GM18498 (cell line): Measurements from ENCODE around the gene TAF15.

Experiments
- ATAC-seq: cut with Tn5 transposase; IDR thresholded peaks from one replicate; pipeline ENCODE4 v1.9.1; 2021; ENCODE audit warnings: mild to moderate bottlenecking, moderate library complexity; ENCODE audit not compliant: unreplicated experiment

TAF15 gene

DNA sequence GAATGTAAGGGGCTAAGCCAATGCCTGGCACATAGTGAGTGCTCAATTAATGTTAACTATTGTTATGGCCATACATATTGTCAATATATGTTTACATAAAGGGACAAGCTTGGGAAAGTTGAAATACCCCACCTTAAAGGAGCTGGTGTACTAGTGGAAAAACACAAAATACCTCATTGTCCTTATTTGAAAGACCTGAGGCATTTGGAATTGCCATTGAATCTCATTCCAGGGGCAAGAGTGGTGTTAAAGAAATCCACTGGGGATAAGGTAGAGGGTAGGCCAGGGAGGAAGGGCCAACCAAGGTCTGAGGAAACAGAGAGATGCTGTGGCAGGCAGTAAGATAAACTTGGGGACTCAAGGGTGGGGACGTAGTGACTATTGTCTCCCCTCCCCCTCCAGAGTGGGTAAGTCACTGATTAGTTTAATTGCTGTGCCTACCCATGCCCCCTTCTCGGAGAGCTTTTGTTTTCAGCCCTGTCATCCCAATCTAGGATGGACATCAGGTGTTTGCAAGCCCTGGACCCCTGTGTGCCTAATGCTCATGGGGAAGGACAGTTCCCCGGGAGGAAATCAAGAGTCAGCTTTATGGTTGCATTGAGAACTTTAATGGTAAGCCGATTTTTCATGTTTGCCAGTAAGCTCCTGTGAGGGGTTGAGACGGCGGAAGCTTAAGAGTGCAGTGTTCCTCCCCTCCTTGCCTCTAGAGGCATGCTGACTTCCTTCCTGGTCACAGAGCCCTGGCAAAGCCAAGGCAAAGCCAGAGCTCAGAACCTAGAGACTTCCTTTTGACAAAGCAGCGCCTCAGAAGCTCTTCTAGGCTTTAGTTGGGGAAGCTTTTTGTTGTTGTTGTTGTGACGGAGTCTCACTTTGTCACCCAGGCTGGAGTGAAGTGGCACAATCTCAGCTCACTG is 61.9 kb downstream of the TAF15 start:
- no peak for ATAC-seq

DNA sequence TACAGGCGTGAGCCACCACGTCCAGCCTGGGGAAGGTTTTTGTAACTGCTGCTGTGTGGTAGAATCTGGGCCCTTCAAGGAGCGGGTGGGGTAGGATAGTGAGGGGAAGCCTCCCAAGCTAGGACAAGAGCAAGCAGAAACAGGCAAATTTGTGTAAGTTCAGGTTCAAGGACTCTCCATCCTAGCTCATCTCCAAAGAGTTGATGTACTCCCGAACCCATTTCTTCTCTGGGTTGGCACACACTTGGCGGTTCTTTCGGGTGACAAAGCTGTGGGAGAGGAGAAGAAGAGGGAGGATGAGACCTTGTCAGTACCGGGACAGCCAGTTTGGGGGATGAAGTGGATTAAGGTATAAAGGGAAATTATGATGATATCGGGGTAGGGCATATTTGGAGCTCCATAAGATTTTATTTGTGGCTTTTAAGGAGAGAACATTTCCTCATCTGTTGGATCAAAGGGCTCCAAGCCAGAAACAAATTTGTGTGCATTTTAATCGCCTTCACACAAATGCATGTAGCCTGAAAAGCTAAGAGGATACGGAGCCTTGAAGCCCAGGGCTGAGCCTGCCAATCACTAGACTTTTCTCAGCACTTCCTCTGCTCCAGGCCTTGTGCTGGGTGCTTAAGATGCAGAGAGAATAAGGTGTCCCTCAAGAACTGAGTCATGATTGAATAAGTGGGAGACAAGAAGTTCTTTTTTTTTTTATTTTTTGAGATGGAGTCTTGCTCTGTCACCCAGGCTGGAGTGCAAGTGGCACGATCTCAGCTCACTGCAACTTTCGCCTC is 63.1 kb downstream of the TAF15 start:
- ATAC-seq: no peak

DNA sequence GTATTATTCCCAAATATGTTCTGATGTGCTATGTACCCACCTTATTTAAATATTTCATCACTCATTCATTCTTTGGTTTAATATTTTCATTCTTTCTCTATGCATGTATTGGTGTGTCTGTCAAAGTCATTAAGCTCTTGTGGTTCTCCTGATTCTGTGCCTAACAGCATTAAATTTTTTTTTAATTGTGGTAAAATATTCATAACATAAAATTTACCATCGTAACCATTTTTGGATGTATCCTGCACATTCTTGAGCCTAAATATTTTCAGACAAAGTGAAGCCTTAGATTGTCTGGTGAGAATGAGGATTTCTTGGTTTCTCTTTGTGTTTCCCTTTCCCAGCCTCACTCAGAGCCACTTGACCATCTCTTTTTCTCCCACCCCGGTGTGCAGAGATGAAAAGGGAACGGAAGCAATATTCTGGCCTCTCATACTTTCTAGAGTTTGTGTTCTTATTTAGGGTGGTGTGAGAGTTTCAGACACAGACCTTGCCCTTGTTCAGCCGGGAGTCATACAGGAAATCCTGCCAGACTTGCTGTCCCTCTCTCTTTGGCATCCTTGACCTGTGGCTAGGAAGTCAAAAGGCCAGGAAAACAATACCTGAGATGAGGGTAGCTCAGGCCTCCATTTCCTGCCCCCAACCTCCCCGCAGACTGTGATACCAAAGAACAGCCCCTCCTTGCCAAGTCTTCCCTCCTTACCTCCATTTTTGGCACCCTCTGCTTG is 66.0 kb downstream of the TAF15 start:
- ATAC-seq: peak; percentile 40

DNA sequence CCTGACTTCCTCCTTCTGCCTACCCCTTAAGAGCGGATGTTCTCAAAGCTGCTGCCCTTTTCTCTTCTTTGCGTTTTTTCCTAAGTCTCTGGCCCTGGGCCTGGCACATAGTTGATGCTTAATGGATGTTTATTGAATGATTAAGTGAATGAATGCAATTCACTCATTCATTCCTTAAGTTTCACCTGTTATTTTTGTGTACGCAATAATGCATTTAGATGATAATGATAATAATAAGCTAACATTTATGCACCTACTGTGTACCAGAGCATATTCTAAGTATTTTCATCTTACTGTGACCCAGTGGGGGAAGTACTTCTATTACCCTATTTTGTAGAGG is 66.5 kb downstream of the TAF15 start:
- ATAC-seq: no peak

DNA sequence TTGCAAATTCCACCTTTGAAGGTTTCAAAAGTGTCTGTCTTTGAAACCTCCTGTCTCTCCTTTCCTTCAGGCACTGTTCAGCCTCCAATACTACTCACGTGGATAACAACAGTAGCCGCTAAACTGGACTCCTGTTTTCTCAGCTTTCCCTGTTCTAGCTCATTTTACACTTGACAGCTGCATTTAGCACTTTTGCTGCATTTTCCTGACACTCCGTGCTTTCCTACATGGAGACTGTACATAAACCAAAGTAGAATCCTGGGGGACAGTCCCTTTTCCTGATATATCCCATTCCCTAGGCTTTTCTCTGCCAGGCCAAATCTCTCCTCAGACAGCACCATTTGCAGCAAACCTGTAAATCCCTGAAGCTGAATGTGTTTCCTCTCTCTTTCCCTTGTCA is 67.2 kb downstream of the TAF15 start:
- no peak for ATAC-seq

DNA sequence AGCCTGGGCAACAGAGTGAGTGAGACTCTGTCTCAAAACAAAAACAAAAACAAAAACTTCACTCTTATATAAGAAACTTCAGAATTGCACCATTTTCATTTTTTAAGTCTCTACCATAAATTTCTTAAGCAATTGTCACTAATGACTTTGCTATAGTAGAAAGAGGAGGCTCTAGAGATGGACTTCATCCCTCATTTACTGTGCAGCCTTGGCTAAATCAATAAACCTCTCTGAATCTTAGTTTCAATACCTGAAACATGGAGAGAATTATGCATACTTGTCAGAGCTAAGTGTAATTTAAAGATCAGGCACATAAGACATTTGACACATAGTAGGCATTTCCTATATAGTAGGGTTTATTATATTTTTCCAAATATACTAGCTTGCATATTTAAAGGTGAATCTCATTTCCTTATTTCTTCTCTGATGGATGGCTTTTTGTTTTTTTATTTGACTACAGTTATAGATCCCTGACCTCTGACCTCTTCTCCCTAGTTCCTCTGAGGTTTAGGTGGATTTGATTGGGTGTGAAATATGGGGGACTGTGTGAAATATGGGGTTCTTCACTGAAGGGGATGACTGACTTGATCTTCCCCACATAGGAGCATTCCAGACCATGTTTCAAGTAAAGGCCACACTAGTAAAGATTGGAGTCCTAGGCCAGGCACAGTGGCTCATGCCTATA is 68.2 kb downstream of the TAF15 start:
- ATAC-seq: no peak

DNA sequence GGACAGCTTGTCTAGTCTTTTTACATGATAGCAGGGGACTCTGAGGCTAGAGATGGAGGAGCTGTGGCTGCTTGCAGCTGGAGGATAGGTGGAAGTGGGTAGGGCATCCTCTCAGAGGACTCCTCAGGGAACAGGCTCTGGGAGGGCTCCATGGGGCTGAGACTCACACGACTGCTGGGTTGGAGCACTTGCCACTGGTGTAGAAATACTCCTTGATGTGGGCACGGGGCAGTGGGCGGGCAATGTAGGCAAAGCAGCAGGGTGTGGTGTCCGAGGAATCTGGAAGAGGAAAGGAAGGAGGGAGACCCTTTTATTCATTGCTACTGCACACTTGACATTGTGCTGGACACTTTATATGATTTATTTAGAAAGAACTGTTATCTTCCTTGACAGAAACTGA is 69.1 kb downstream of the TAF15 start:
- no peak for ATAC-seq

DNA sequence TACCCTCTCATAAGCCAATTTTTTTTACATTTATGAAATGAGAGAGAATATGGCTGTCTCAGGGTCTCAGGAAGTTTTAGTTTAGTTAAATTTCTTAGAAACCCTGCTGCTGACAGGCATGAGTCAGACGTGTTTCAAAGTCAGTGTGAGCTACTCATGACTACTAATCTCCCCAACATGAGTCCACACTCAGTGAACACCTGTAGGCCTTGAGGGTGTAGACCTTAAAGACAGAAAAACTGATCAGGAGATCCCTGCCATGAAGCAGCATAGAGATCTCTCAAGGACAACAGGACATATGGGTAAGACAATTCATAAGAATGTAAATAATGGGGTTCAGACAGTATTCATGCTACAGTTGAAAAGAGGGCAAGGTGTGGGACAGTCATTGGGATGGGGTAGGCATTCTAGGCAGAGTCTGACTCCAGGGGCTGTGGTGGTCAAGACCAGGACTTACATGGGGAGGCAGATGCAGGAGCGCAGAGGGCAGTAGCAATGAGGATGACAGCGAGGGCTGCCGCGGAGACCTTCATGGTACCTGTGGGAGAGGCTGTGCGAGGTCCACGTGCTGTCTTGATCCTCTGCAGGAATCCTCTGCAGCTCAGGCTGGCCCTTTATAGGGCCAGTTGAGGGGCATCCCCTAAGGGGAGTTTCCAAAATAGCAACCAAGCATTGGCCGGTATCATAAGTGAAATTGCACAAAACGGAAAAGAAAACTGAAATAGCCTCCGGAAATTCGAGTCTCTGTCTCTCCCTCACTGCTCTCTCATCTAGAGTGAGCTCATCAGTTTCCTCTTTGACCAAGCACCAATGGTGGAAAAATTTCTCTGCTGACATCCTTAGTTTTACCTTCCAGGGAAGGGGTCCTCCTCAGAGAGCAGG is 70.7 kb downstream of the TAF15 start, which contains the start of gene CCL5:
Gene CCL5 (minus strand): TSS at position 588 of the 882 bp plus-strand sequence.
- ATAC-seq: peak; percentile 93

DNA sequence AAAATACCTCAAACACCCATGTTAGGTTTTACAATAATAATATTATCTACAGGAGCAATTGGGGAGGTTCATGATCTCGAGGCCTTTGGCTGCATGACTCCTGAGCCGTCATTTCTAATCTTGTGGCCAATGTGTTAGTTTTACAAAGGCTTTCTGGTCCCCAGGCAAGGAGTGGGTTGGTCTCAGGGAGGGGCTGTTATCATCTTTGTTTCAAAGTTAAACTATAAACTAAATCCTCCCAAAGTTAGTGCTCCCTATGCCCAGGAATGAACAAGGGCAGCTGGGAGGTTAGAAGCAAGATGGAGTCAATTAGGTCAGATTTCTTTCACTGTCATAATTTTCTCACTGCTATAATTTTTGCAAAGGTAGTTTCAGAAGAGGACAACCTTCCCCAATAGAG is 80.0 kb downstream of the TAF15 start:
- ATAC-seq: no peak

DNA sequence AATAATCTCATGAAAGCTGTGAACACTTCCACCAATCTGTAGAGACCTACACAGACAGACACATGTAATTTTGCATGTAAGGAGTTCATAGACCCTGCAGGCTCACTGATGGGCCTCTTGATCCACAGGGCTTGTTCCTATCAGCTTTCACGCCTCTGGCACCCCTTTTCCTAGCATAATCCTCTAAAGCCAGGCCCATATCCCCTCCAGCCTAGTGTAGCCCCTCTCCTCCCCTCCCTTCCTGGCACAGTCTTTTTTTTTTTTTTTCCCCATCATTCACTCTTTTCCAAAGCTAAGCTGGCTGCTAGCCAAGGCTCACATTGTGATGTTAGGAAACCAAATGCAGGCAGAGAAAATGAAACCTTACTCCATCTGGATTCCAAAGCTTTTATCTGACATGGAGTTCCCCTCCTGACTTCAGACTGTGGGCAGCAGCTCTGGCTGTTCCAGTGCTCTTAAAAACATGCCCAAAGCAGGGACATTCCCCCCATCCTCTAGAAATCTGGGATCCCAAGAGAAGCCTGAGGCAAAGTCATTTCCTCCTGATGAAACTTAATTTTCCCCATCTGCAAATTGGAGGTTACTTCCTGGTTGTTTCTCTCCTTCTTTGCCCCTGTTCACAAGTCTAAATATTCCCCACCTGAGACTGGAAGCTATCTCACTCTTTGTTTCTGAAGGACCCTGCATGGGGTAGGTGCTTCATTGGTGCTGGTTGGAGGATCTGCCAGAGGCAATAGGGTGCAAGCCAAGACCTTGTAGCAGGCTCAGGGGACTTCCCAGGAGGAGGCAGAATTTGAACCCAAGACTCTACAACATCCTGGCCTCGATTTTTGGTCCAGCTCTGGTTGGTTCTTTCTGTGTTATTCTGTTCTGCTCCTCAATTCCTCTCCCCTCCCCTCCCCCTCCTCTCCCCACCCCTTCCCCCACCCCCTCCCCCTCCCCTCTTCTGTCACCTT is 80.8 kb downstream of the TAF15 start:
- no peak for ATAC-seq

DNA sequence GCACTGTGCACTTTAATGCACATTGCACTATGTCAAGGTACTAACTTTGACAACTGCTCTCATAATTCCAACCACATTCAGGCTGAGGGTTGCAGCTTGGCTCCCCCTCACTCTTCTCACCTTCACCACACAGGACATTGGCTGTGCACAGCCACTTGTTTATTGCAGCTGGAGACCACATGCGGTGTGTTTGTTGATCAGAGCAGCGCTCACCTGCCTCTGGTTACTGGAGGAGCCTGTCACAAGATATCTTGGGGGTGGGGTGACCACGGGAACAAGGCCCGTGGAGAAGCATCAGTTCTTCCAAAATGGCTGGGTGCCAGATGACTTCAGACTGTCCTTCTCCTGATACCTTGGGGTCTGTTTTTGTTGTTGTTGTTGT is 81.5 kb downstream of the TAF15 start:
- peak; percentile 66 for ATAC-seq

DNA sequence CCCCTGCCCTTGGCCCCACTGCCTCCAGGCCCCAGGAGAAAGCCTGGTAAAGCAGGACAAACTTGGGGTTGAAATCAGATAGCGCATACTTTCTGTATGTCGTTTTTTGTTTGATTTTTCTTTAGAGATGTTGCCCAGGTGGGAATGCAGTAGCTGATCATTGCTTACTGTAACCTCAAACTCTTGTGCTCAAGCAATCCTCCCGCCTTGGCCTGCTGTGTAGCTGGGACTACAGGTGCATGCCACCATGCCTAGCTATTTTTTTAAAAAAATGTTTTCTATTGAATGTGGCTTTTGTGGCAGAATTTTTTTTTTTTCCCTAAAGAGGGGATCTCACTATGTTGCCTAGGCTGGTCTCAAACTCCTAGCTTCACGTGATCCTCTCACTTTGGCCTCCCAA is 82.0 kb downstream of the TAF15 start:
- ATAC-seq: no peak

DNA sequence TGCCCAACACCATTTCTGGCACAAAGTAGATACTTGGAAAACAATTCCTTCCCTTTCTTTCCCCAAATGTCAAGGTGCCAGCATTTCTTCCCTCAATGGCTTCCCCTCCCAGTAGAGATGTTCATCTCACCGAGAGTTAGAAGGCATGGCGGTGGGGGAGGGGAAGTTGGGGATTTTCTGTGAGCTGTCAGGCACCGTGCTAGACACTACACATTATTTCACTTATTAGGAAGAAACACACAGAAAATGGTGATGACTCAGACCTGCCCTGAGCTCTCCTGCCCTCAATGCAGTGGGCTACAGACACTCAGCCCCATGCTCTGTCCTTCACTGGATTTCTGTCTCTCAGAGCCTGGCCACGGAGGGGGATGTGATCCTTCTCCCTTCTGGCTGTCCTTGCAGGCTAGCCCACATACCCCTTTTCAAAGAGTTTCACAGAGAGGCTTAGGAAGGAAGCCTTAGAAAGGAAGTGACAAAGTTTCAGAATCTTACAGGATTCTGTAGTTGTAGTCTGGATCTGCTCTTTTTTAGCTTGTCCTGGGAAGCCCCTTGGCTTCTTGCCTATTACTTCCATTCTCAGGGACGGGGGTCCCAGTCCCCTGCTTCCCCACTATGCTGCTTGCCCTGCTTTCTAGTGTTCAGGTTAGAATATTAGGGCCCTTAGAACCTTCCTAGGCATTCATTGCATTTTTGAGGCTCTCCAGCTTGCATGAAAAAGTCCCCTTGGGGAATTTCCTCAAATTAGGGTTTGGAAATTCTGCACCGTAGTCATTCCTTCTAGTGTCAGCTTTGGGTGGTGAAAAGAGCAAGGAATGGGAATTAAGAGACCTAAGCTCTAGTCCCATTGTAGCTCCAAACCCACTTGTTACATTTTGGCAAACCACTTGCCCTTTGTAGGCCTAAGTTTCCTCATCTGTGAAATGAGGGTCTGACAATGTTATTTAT is 83.1 kb downstream of the TAF15 start:
- no peak for ATAC-seq

DNA sequence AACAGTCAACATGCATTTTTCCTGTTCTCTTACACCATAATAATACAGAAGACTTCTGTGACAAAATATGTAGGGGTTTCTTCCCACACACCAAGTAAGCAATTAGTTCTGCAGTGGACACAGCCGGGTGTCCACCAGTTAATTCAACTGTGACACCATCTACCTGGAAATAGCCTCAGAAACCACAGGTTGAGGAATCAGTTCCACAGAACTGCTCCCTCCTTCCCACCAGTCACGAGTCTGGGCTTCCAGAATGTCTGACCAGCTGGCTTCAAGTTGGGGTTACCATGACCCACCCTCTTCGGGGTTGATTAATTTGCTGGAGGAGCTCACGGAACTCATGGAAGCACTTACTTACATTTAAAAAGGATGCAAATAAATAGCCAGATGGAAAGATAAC is 84.5 kb downstream of the TAF15 start:
- ATAC-seq: no peak

DNA sequence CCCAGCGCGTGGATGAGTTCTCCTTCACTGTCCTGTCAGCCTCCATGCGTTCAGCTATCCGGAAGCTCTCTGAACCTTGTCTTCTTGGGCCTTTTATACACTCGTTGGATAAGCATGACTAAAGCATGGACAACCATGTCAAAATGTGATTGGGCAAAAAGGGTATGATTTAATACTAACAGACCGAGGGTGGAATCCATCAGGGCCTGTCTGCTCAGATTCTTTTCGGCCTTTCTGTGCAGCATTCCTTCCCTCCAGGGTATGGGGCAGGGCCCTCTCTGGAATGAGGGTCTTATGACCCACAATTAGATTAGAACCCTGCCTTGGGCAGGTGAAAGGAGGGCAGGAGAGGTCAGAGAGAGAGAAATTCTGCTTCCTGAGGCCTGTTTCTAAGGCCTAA is 84.9 kb downstream of the TAF15 start:
- no peak for ATAC-seq

DNA sequence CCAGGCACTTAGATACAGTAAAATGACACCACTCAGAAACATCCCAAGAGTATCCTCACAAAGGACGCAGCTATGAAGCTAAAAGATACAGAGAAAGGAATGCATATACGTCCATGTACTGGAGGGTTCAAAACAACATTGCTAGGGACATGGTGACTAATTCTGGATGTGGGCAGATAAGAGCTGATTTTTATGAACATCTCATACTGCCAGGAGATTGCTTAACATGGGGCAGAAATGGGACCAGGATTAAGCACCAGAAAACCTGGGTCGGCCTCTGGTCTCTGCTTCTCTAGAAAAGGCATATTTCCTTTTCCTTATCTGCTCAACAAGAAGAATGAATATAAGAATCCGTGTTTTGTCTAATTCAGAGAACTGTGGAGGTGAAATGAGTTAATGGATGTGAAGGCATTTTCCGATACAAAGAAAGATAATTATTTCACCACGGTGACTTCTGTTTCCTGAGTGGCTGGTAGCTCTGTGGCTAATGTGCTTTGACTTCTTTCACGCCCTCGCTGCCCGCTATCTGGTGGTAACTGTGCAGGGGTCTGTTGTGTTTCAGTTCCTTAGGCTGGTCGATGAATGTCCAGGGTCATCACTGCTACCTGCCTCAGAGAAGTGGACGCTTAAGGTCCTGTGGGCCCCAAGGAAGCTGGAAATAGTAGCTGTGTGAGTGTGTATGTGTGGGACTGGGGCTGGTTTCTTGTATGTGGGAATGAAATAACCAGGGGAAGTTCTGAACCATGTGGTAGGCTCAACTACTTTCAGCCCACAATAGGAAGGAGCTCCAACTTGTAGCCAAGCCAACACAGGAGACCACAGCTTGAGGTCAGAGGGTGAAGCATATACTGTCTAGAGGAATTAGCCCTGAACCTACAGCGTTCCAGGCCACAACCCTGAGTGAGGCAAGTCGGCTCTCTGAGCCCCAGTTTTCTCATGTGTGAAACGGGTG is 86.6 kb downstream of the TAF15 start:
- no peak for ATAC-seq
